Panc1 (cell line): ENCODE data around the gene ELANE.

Experiments used
- CTCF ChIP-seq: fragments of 450-650 bp; IDR thresholded peaks from 2 replicates; pipeline ENCODE4 v1.5.1; 2017; ENCODE audit warnings: mild to moderate bottlenecking
- TF ChIP-seq, protein P1 (sequence below), 2 experiments: IDR thresholded peaks; 2 replicates each; pipeline ENCODE4 v1.6.1; 2011 to 2012; ENCODE audit warnings: low read depth in 2 of 2, control low read depth in 1 of 2, low read length in 1 of 2, mild to moderate bottlenecking in 1 of 2, moderate library complexity in 1 of 2; ENCODE audit not compliant: insufficient read depth in 1 of 2

DNA sequence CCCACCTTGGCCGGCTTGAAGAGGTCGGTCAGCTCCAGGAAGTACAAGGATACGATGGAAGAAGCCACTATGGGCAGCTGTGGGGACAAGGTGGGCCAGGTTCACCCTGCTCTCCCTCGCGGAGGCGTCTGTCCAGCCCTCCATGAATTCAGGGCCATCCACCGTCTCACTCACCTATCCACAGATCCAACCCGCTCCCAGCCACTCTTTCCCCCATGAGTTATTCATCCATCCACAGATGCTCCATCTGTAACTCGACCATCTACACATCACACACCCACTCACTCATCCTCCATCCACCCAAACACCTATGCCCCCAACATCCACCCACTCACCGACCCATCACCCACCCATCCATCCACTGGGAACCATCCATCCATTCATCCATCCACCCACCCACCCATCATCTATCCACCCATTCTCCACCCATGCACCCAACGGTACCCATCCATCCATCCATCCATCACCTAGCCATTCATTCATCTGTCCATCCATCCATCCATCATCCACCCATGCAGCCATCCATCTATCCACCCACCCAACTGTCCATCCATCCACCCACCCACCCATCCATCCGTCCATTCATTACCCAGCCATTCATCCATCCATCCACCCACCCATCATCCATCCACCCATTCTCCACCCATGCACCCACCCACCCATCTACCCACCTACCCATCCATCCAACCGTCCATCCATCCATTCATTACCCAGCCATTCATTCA lies 36.2 kb upstream of the ELANE start:
- TF ChIP-seq CTCF, result no peak
- TF ChIP-seq, protein P1, sequence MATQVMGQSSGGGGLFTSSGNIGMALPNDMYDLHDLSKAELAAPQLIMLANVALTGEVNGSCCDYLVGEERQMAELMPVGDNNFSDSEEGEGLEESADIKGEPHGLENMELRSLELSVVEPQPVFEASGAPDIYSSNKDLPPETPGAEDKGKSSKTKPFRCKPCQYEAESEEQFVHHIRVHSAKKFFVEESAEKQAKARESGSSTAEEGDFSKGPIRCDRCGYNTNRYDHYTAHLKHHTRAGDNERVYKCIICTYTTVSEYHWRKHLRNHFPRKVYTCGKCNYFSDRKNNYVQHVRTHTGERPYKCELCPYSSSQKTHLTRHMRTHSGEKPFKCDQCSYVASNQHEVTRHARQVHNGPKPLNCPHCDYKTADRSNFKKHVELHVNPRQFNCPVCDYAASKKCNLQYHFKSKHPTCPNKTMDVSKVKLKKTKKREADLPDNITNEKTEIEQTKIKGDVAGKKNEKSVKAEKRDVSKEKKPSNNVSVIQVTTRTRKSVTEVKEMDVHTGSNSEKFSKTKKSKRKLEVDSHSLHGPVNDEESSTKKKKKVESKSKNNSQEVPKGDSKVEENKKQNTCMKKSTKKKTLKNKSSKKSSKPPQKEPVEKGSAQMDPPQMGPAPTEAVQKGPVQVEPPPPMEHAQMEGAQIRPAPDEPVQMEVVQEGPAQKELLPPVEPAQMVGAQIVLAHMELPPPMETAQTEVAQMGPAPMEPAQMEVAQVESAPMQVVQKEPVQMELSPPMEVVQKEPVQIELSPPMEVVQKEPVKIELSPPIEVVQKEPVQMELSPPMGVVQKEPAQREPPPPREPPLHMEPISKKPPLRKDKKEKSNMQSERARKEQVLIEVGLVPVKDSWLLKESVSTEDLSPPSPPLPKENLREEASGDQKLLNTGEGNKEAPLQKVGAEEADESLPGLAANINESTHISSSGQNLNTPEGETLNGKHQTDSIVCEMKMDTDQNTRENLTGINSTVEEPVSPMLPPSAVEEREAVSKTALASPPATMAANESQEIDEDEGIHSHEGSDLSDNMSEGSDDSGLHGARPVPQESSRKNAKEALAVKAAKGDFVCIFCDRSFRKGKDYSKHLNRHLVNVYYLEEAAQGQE (IDR thresholded peaks at IDR 0.05; ENCODE audit: insufficient read depth in 1 of 2, low read depth in 2 of 2, low read length in 1 of 2), result no peak
